Right lobe of liver (tissue), 4 donors: ENCODE results near the gene EGLN2.

Experiments
- CTCF ChIP-seq, 4 donors: fragments of 200-600 bp in 3 of 4; fragments of 450-650 bp in 1 of 4; IDR thresholded peaks; one replicate each; pipeline versions ENCODE4 v1.5.1 to v1.8.0; 2016 to 2022; ENCODE audit warnings: antibody characterized with exemption in 4 of 4, mild to moderate bottlenecking in 2 of 4
- POLR2A ChIP-seq: fragments of 450-650 bp; IDR thresholded peaks from one replicate; pipeline ENCODE4 v1.6.1; 2017; ENCODE audit warnings: antibody characterized with exemption, mild to moderate bottlenecking
- donor health status: DM: no; HTN: no; CAD: no.
- donor health status: DM: no; HTN: no; CAD: no.
- donor health status: DM: no; HTN: yes; CAD: no.

GRCh38 chr19:40758491-40758890 lies 40.5 kb upstream of the EGLN2 start:
- TF ChIP-seq CTCF (IDR thresholded peaks at IDR 0.05): no peak
- TF ChIP-seq POLR2A: no peak
